ENCODE measurements around the gene KDM2A.
"Not testable (repeated sequence)": the region's sequence is repeated elsewhere in the genome, so short reads cannot be mapped to it uniquely, and the experiment has no call there.

Gene KDM2A

DNA sequence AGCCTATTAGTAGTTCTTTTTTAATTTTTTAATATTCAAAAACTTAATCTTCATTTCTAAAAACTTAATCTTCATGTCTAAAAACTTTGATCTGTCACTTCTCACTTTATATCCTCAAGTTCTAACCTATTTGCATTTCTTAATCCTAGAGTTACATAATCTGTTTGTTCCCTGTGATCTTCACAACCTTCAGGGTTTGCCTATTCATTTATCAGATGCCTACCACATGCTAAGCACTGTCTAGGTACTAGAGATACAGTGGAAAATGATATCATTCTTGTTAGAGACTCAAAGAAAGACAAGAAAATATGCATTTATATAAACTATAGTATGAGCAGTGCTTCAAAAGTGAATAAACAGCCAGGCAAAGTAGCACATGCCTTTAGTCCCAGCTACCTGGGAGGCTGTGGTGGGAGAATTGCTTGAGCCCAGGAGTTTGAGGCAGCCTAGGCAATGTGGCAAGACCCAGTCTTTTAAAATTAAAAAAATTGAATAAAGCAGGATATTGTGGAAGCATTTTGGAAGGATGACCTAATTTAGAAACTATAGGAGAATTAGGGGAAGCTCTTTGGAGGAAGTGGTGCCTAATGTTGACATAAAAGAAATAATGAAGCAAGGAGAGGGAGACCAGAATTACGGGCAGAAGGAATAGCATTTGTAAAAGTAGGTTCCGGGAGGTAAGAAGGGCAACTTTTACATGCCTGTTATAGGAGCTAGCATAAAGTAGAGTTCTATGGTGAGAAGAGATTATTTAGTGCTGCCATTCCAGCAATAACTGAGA, 92.8 kb downstream of the KDM2A start:
- Histone ChIP-seq H3K27ac (peak overlapping the region in 3 of 21 experiments; percentile 17 to 61 (median 34)), H3K4me3 (no peak overlapping the region)

DNA sequence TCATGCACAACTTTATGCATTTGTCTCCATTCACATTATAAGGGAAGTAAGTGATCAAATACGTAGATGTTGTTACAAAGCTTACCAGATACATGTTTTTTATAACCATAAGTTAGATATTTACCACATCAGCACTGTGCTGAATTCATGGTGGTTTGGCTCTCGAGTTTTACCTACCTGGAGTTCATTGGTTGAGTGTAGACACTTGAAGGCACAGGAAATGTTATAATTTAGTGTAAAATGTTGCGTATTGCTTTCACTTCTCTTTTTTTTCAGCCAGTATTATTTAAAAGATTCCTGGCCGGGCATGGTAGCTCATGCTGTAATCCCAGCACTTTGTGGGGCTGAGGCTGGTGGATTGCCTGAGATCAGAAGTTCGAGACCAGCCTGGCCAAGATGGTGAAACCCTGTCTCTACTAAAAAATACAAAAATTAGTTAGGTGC, 94.1 kb downstream of the KDM2A start:
- H3K27ac ChIP-seq = peak overlapping the region in 1 of 21 experiments; percentile 27

GRCh38 chr11:67227726-67228125, 108.7 kb downstream of the KDM2A start:
- H3K4me3 ChIP-seq = no peak overlapping the region
- H3K27ac ChIP-seq = no peak overlapping the region

More for the DNA sequence above, 94.1 kb downstream of the KDM2A start:
- H3K4me3 ChIP-seq = no peak overlapping the region

GRCh38 chr11:67230406-67230805, 111.3 kb downstream of the KDM2A start:
- H3K4me3 ChIP-seq = no peak overlapping the region
- H3K27ac ChIP-seq = no peak overlapping the region

- H3K4me3 ChIP-seq = no peak overlapping the region
- H3K27ac ChIP-seq = no peak overlapping the region
Measured at GRCh38 chr11:67230886-67231285, 111.8 kb downstream of the KDM2A start.

DNA sequence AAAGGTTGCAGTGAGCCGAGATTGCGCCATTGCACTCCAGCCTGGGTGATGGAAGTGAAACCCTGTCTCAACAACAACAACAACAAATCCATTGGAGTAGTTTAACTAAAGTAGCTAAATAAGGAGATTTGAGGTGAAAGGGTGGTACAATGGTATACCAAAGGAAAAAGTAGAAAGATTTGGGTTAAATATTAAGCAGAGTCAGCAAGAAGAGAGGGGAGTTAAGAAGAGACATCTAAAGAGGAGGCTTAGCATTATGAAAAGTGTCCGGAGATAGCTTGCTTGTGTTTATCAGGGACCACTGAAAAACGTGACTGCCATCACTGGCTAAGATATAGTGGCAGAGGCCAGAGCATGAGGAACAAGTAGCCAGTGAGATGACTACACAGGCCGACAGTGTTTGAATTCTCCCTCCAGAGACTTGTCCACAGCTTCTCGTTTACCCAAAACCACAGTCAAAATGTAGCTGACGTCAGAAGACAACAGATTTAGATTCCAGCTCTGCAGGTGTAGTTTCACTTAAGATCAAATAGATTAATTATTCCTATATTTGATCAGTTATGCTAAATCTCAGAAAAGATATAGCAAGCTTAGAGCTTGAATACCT, 114.6 kb downstream of the KDM2A start:
- peak overlapping the region in 2 of 21 experiments; percentile 29 to 42 for H3K27ac ChIP-seq
- H3K4me3 ChIP-seq = no peak overlapping the region

- peak overlapping the region in 3 of 21 experiments; percentile 29 to 46 (median 42) for H3K27ac ChIP-seq
- H3K4me3 ChIP-seq = not testable (repeated sequence)
Measured at GRCh38 chr11:67234571-67234970, 115.5 kb downstream of the KDM2A start.

DNA sequence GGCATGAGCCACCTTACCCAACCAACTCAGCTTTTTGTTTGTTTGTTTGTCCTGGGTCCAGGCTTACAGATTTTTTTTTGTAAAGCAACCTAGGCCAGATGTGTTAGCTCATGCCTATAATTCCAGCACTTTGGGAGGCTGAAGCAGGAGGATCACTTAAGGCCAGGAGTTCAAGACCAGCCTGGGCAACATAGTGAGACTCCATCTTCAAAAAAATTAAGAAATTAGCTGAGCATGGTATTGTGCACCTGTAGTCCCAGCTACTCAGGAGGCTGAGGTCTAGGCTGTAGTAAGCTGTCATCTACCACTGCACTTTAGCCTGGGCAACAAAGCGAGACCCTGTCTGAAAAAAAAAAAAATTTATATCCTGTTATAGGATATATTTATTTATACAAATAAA, 118.5 kb downstream of the KDM2A start:
- Histone ChIP-seq H3K4me3 (no peak overlapping the region), H3K27ac (no peak overlapping the region)

DNA sequence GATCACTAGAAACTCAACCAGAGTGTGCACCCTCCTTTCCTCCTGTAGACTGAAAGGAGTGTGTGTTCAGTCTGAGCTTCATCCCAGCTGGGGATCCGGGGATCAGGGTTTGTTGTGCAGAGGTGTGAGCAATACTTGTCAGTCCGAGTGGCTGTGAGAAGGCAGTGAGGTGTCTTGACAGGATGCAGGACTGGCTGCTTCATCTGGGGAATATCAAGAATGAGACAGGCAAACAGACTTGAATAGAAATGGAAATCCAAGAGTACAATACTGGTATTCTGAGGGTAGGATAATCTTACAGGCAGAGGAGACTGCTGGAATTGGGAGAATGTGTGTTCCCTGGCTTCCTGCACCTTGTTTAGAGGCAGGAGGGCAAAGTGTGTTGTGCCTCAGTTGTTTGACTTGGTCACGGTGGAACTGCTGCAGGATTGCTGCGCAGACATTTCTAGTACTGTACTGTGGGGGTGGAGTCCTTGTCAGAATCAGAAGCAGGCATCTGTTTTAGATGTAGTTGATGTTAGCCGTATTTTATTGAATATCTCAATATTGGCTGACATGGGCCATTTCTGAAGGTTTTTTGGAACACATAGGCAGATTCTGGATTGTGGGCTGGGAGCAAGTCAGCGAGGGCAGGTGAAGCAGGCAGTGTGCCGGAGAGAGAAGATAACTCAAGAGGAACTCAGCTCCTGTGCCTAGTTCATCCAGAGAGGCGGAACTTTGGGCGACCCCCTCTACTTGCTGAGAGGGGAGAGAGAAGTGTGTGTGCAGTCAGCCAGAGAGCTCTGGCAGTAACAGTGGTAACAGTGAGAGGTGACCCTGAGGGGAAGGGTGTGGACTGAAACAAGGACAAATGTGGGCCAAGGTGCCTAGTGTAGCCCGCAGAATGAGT, 120.1 kb downstream of the KDM2A start:
- Histone ChIP-seq H3K27ac (peak overlapping the region in 19 of 21 experiments; percentile 27 to 99 (median 91)), H3K4me3 (peak overlapping the region in 5 of 7 experiments; percentile 9 to 82 (median 75))

GRCh38 chr11:67239783-67240575, 120.9 kb downstream of the KDM2A start:
- Histone ChIP-seq H3K4me3 (peak overlapping the region; percentile 56 to 82 (median 61)), H3K27ac (peak overlapping the region; percentile 8 to 99 (median 96))

- Histone ChIP-seq H3K4me3 (peak overlapping the region; percentile 56 to 82 (median 61)), H3K27ac (peak overlapping the region; percentile 8 to 99 (median 96))
Measured at GRCh38 chr11:67240576-67241389, 121.7 kb downstream of the KDM2A start.

DNA sequence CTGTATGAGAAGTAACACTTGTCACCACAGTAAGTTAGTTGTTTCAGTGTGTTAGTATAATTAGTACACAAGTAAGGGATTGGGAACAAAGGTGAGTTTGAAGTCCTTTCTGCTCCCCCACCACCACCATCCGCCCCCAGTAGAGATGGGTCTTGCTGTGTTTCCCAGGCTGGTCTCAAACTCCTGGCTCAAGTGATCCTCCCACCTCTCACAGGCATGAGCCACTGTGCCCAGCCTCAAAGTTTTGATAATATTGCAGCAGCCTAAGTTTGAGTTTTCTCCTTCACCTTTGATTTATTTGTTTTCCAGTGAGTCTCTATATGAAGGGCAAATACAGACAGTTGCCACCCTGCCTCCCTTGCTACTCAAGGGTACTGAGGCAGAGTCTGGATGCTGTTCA, 123.5 kb downstream of the KDM2A start:
- H3K27ac ChIP-seq = peak overlapping the region in 8 of 21 experiments; percentile 11 to 99 (median 96)
- peak overlapping the region in 1 of 7 experiments; percentile 78 for H3K4me3 ChIP-seq

DNA sequence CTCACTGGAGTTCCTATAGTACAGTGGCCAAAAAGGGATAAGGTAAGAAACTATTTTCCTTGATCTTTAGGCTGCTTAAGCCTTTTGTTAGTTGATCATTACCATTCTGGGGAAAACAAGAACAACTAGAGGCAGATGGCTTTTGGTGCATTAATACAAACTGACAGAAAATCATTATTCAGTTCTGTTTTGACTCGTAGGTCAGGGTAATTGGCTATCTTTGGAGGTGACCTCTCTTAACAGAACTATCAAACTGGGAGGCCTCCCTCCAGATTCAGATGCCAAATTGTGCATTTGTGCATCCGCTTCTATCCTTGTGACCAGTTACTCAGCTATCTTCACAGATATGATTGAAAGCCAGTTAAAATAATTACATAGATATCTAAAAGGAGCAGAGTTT, 124.0 kb downstream of the KDM2A start:
- H3K27ac ChIP-seq = peak overlapping the region in 8 of 21 experiments; percentile 11 to 99 (median 70)
- no peak overlapping the region for H3K4me3 ChIP-seq

DNA sequence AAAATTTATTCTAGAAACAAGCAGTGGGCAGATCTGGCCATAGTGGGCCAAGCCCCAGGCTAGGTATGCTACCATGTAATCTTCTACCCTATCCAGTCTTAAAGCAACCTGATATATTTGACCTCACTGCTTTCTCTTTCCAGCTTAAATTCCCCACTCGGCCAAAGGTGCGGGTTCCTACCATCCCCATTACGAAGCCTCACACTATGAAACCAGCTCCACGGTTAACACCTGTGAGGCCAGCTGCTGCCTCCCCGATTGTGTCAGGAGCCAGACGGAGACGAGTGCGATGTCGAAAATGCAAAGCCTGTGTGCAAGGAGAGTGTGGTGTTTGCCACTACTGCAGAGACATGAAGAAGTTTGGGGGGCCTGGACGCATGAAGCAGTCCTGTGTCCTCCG, 126.0 kb downstream of the KDM2A start:
- Histone ChIP-seq H3K27ac (no peak overlapping the region), H3K4me3 (no peak overlapping the region)

DNA sequence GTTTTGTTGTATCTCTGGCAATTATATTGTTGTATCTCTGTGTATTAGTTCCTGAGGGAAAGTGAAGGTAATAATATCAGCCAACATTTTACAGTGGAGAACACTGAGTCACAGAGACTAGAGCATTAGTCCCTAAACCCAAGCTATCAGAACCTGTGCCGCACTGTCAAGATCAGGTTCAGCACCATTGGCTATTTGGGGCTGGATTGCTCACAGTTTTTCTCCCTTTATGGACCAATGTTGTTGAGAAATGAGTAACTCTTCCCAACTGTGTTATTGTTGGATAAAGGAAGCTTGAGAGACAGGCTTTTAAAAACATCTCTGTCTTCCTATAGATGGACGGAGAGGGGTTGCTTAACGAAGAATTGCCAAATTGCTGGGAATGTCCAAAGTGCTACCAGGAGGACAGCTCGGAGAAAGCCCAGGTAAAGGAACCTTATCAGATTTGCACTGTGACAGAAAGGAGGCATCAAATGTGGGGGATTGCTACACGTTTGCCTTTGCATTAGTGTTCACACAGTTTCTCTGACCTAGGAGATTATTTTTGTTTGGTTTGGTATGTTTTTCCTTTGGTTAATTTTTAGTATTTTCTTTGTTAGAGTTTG, 129.0 kb downstream of the KDM2A start:
- Histone ChIP-seq H3K27ac (peak overlapping the region in 17 of 21 experiments; percentile 12 to 78 (median 63)), H3K4me3 (no peak overlapping the region)

DNA sequence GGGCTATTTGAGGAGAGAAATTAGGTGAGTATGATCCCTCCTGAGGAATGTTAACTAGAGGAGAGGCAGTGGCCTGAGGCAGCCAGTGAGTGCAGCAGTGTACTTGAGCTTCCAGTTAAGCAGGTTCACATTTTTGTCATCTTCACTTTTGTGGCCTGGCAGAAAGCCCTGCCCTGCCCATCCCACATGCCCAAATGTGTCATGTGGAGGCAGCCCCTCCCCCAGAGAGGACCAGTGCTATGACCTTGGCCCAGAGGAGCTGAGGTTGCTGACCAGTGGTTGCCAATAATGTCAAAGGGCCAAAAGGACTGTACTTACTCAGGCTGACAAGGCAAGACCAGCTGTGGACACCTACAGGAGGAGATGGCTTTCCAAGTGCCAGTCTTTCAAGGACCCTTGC, 129.6 kb downstream of the KDM2A start:
- Histone ChIP-seq H3K27ac (peak overlapping the region in 14 of 21 experiments; percentile 12 to 78 (median 64)), H3K4me3 (no peak overlapping the region)

DNA sequence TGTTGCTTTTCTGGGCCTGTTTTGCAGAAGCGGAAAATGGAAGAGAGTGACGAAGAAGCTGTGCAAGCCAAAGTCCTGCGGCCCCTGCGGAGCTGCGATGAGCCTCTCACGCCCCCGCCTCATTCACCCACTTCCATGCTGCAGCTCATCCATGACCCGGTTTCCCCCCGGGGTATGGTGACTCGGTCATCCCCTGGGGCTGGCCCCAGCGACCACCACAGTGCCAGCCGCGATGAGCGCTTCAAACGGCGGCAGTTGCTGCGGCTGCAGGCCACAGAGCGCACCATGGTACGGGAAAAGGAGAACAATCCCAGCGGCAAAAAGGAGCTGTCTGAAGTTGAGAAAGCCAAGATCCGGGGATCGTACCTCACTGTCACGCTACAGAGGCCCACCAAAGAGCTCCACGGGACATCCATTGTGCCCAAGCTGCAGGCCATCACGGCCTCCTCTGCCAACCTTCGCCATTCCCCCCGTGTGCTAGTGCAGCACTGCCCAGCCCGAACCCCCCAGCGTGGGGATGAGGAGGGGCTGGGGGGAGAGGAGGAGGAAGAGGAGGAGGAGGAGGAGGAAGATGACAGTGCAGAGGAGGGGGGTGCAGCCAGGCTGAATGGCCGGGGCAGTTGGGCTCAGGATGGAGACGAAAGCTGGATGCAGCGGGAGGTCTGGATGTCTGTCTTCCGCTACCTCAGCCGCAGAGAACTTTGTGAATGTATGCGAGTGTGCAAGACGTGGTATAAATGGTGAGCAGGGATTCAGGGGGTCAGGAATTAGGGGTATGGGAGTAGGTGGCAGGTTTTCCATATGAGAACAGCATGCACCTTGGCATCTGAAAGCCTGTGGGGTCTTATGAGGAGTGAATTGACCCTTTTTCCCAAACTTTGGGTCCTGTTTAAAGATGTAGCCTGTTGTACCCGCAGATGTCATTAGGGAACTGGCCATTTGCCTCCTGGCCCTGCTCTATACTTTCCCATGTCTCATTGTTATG, 131.3 kb downstream of the KDM2A start:
- Histone ChIP-seq H3K27ac (peak overlapping the region in 1 of 21 experiments; percentile 78), H3K4me3 (no peak overlapping the region)

All from skin epidermis (tissue), 12 donors.